ENCODE data around the gene ALDH3B1.

ALDH3B1 gene

GRCh38 chr11:68021167-68021787, 11.2 kb downstream of the ALDH3B1 start:
- TF ChIP-seq, protein P1, sequence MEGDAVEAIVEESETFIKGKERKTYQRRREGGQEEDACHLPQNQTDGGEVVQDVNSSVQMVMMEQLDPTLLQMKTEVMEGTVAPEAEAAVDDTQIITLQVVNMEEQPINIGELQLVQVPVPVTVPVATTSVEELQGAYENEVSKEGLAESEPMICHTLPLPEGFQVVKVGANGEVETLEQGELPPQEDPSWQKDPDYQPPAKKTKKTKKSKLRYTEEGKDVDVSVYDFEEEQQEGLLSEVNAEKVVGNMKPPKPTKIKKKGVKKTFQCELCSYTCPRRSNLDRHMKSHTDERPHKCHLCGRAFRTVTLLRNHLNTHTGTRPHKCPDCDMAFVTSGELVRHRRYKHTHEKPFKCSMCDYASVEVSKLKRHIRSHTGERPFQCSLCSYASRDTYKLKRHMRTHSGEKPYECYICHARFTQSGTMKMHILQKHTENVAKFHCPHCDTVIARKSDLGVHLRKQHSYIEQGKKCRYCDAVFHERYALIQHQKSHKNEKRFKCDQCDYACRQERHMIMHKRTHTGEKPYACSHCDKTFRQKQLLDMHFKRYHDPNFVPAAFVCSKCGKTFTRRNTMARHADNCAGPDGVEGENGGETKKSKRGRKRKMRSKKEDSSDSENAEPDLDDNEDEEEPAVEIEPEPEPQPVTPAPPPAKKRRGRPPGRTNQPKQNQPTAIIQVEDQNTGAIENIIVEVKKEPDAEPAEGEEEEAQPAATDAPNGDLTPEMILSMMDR (IDR thresholded peaks at IDR 0.05; ENCODE audit: low read depth, low read length) = no peak; the same call in none of the 2 replicates
- no peak for DNase-seq (ENCODE audit: extremely low read depth, low read depth)

DNA sequence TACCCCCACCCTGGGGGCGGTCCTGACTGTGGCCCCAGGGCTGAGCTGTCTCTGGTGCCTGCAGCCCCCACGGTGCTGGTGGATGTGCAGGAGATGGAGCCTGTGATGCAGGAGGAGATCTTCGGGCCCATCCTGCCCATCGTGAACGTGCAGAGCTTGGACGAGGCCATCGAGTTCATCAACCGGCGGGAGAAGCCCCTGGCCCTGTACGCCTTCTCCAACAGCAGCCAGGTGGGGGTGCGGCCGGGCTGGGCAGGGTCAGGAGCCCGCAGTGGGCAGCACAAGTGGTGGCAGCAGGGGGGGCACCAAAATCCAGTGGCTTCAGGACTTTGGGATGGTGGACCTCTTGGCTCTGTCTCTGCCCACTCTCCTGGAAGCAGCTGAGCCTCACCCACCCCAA, 12.4 kb downstream of the ALDH3B1 start:
- TF ChIP-seq, protein P1 (IDR thresholded peaks at IDR 0.05; ENCODE audit: low read depth, low read length) = no peak
- no peak for DNase-seq (ENCODE audit: extremely low read depth, low read depth)

DNA sequence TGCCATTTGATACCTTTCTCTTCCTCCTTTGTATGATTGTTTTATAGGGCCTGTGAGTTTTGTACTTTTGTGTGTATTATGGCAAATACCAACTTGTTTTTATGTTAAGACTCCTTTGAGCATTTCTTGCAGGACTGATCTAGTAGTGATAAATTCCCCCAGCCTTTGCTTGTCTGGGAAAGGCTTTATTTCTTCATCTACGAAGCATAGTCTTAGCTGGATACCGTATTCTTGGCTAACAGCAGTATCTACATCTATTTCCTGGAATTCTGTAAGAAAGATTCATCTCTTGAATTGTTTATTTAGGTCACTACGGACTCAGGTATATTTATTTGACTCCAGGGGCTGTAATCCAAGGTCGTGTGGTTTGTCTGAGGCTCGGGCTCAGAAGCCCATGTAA, 14.4 kb downstream of the ALDH3B1 start:
- no peak for DNase-seq (ENCODE audit: extremely low read depth, low read depth)
- TF ChIP-seq, protein P1 (IDR thresholded peaks at IDR 0.05; ENCODE audit: low read depth, low read length) = no peak

DNA sequence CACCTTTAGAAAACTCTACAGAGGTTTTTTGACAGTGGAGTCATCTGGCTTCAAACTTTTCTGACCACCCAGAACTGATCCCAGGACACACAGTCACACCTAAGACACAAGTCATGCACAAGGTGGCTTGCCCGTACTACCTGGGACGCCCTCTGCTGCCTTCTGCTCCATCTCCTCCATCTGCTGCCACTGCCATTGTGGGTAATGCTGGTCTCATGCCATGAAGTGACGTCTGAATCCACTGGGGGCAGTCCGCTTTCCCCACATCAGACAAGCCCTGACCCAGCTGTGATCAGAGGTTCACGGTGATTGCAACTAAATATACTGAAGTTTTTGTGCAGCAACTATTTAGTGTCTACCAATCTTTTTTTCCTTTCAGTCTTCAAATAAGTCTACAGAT, 14.9 kb downstream of the ALDH3B1 start:
- TF ChIP-seq, protein P1 (IDR thresholded peaks at IDR 0.05; ENCODE audit: low read depth, low read length) = no peak
- no peak for DNase-seq (ENCODE audit: extremely low read depth, low read depth)

- no peak for DNase-seq (ENCODE audit: extremely low read depth, low read depth)
- TF ChIP-seq, protein P1 (IDR thresholded peaks at IDR 0.05; ENCODE audit: low read depth, low read length) = no peak
Measured at GRCh38 chr11:68026391-68027105, 16.4 kb downstream of the ALDH3B1 start.

- TF ChIP-seq, protein P1 (IDR thresholded peaks at IDR 0.05; ENCODE audit: low read depth, low read length) = no peak
- no peak for DNase-seq (ENCODE audit: extremely low read depth, low read depth)
Measured at GRCh38 chr11:68027667-68028066, 17.5 kb downstream of the ALDH3B1 start.

DNA sequence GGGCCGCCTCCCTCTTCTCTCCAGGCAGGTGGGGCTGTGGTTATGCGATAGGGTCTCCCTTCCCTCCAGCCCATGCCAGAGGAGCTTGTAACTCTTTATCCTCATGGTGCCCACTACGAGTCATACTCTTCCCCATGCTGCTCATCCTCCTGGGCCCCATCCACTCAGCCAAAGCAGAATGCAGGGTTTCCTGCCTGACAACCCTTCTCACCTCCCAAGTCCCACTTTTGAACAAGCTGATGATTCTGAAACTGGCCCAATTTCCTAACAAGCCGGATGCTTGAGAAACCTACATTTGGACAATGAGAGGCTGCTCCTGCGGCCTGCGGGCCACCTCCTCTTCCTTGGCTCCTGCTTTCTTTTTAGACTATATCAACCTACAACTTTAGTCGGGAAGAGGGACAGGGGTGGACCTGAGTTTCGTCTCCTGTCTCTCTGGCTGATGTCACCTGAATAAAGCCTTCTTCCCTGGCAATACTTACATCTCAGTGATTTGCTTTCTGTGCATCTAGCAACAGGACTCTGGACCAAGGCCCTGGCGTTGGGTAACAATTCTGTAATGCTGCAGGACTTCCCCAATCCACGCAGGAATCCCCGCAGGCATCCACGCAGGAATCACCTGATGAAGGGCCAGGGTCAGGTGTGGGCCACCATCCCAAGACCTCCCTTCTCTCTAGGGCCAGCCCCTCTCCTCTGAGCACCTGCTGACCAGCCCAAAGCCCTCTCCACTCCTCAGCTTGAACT, 18.8 kb downstream of the ALDH3B1 start:
- no peak for DNase-seq (ENCODE audit: extremely low read depth, low read depth)
- TF ChIP-seq, protein P1 (IDR thresholded peaks at IDR 0.05; ENCODE audit: low read depth, low read length) = no peak

Measured in AG09319 (cell line).